Ishikawa (cell line): ENCODE data around the gene NOA1.

Experiments
- CEBPB ChIP-seq: IDR thresholded peaks from 2 replicates; pipeline ENCODE4 v1.6.1; 2012
- CREB1 ChIP-seq: IDR thresholded peaks from 2 replicates; pipeline ENCODE4 v1.6.1; 2012; ENCODE audit warnings: low read depth
- EGR1 ChIP-seq: IDR thresholded peaks from 2 replicates; pipeline ENCODE4 v1.6.1; 2012
- EP300 ChIP-seq: IDR thresholded peaks from 2 replicates; pipeline ENCODE4 v1.6.1; 2012; ENCODE audit warnings: borderline replicate concordance
- FOXM1 ChIP-seq: IDR thresholded peaks from 2 replicates; pipeline ENCODE4 v1.6.1; 2012; ENCODE audit warnings: low read depth, borderline replicate concordance
- NFIC ChIP-seq: IDR thresholded peaks from 2 replicates; pipeline ENCODE4 v1.6.1; 2012
- RAD21 ChIP-seq: IDR thresholded peaks from 2 replicates; pipeline ENCODE4 v1.6.1; 2012; ENCODE audit warnings: low read depth
- TAF1 ChIP-seq: IDR thresholded peaks from 2 replicates; pipeline ENCODE4 v1.6.1; 2012; ENCODE audit warnings: low read depth, mild to moderate bottlenecking
- TCF12 ChIP-seq: IDR thresholded peaks from 2 replicates; pipeline ENCODE4 v1.6.1; 2012; ENCODE audit warnings: low read depth
- TEAD4 ChIP-seq: IDR thresholded peaks from 2 replicates; pipeline ENCODE4 v1.6.1; 2012
- YY1 ChIP-seq: IDR thresholded peaks from 2 replicates; pipeline ENCODE4 v1.6.1; 2012; ENCODE audit warnings: low read depth
- ZBTB7A ChIP-seq: IDR thresholded peaks from 2 replicates; pipeline ENCODE4 v1.6.1; 2012; ENCODE audit warnings: low read depth
- TF ChIP-seq, protein P1 (sequence below): IDR thresholded peaks from 2 replicates; pipeline ENCODE4 v1.6.1; 2012
- TF ChIP-seq, protein P2 (sequence below): IDR thresholded peaks from 2 replicates; pipeline ENCODE4 v1.6.1; 2012; ENCODE audit warnings: low read depth, mild to moderate bottlenecking
- TF ChIP-seq, protein P3 (sequence below): IDR thresholded peaks from 2 replicates; pipeline ENCODE4 v1.6.1; 2012

NOA1 gene

DNA sequence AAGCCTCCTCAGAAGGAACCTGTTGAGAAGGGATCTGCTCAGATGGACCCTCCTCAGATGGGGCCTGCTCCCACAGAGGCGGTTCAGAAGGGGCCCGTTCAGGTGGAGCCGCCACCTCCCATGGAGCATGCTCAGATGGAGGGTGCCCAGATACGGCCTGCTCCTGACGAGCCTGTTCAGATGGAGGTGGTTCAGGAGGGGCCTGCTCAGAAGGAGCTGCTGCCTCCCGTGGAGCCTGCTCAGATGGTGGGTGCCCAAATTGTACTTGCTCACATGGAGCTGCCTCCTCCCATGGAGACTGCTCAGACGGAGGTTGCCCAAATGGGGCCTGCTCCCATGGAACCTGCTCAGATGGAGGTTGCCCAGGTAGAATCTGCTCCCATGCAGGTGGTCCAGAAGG is 46.8 kb downstream of the NOA1 start:
- TF ChIP-seq FOXM1 = no peak
- no peak for TF ChIP-seq TCF12
- TF ChIP-seq, protein P1, sequence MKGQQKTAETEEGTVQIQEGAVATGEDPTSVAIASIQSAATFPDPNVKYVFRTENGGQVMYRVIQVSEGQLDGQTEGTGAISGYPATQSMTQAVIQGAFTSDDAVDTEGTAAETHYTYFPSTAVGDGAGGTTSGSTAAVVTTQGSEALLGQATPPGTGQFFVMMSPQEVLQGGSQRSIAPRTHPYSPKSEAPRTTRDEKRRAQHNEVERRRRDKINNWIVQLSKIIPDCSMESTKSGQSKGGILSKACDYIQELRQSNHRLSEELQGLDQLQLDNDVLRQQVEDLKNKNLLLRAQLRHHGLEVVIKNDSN = no peak
- no peak for TF ChIP-seq CREB1
- TF ChIP-seq TAF1 = no peak
- TF ChIP-seq EGR1 = no peak
- TF ChIP-seq, protein P2, sequence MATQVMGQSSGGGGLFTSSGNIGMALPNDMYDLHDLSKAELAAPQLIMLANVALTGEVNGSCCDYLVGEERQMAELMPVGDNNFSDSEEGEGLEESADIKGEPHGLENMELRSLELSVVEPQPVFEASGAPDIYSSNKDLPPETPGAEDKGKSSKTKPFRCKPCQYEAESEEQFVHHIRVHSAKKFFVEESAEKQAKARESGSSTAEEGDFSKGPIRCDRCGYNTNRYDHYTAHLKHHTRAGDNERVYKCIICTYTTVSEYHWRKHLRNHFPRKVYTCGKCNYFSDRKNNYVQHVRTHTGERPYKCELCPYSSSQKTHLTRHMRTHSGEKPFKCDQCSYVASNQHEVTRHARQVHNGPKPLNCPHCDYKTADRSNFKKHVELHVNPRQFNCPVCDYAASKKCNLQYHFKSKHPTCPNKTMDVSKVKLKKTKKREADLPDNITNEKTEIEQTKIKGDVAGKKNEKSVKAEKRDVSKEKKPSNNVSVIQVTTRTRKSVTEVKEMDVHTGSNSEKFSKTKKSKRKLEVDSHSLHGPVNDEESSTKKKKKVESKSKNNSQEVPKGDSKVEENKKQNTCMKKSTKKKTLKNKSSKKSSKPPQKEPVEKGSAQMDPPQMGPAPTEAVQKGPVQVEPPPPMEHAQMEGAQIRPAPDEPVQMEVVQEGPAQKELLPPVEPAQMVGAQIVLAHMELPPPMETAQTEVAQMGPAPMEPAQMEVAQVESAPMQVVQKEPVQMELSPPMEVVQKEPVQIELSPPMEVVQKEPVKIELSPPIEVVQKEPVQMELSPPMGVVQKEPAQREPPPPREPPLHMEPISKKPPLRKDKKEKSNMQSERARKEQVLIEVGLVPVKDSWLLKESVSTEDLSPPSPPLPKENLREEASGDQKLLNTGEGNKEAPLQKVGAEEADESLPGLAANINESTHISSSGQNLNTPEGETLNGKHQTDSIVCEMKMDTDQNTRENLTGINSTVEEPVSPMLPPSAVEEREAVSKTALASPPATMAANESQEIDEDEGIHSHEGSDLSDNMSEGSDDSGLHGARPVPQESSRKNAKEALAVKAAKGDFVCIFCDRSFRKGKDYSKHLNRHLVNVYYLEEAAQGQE = no peak
- TF ChIP-seq ZBTB7A = no peak
- no peak for TF ChIP-seq CEBPB
- TF ChIP-seq NFIC = no peak
- TF ChIP-seq, protein P3, sequence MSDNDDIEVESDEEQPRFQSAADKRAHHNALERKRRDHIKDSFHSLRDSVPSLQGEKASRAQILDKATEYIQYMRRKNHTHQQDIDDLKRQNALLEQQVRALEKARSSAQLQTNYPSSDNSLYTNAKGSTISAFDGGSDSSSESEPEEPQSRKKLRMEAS = no peak

DNA sequence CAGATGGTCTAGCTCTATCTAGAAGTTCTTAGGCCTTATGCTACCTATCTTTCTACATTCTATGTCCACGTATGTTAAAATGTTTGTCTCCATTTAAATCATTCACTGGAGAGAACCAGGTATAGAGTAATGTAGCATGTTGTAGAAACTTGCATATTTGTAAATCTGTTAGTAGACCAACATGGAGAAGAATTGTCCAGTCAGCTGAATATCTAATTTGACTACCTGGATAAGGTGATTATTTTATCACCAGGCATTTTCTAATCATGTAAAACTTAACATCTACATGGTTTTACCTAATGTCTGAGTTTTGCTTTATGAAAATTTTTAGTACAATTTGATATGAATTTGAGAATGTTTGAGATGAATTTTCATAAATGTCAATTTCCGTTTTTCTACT is 50.2 kb downstream of the NOA1 start:
- TF ChIP-seq EGR1 (no peak), NFIC (no peak), EP300 (no peak), TAF1 (no peak), YY1 (no peak), TEAD4 (no peak), FOXM1 (no peak), TCF12 (no peak), ZBTB7A (no peak), CREB1 (no peak), RAD21 (no peak), CEBPB (no peak)
- TF ChIP-seq, protein P1 = no peak
- TF ChIP-seq, protein P2 = no peak
- TF ChIP-seq, protein P3 = no peak

DNA sequence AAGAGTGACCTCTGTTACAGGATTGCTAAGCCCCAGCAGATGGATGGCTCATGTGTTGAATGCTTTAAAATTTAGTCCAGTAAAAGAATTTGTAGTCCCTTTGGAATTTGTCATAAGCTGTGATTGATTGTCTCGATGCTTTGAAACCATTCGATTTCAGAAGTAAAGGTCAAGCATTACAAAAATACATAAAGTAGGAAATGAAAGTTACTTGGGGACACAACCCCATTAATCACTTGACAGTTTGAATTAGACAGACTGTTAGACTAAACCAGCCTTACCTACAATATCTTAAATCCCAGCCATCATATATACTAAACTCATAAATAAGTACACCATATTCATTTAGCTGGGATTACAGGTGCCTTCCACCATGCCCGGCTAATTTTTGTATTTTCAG is 63.1 kb downstream of the NOA1 start:
- TF ChIP-seq ZBTB7A (no peak), CEBPB (no peak), TEAD4 (no peak), FOXM1 (no peak)
- TF ChIP-seq, protein P2 = no peak
- TF ChIP-seq, protein P1 = no peak
- TF ChIP-seq, protein P3 = no peak
